HepG2 (cell line): ENCODE data around the gene ACAT1. TPM values are rescaled to one million over a fixed set of nuclear protein-coding genes. Genes with fewer than 3 reads are reported as not detected.

Source experiments
- ATAC-seq: fragments of 200-7000 bp; cut with Tn5 transposase; 3 replicates; pipeline ENCODE4 v1.9.1; 2020; ENCODE audit warnings: mild to moderate bottlenecking, moderate library complexity
- BruUV-seq: library from RNA; stranded (reverse); fragments of 400-500 nt; replicated peaks from 2 replicates; lab custom pipeline; 2021; lab: Mats Ljungman, UMichigan
- CTCF ChIA-PET: fragments of 300-600 bp; formaldehyde crosslinking; extraction: SDS; loops from one replicate; lab custom pipeline; 2021; ENCODE audit warnings: low total read pairs, inconsistent platforms, low intra/inter-chr PET ratio; lab: Yijun Ruan, JAX
- POLR2A ChIA-PET: fragments of 350-600 bp; sonication (Branson Sonifier 250); formaldehyde crosslinking; loops from one replicate; lab custom pipeline; 2020; ENCODE audit warnings: antibody characterized with exemption, inconsistent platforms; lab: Yijun Ruan, JAX
- DNase-seq: peaks from one replicate; pipeline ENCODE4 v3.0.0-alpha.2; 2015; ENCODE audit warnings: low spot score
- FAIRE-seq: peaks from 3 replicates; lab custom pipeline; 2011; peaks lifted over from hg19 to GRCh38; lab: Jason Lieb, UNC
- H2AFZ ChIP-seq: one replicate; pipeline ENCODE4 v1.6.1; 2011; ENCODE audit warnings: low read length, inconsistent platforms
- H3K27ac ChIP-seq: fragments of 300-600 bp; 3 replicates; pipeline ENCODE4 v1.8.0; 2011; ENCODE audit warnings: mixed run types, mild to moderate bottlenecking, mixed read lengths, low read length, inconsistent platforms; ENCODE audit not compliant: insufficient read depth; ENCODE audit errors: extremely low read length
- H3K27me3 ChIP-seq, 2 experiments: fragments of 200-600 bp in 1 of 2; 2 replicates in 1 of 2; 3 replicates in 1 of 2; pipeline versions ENCODE4 v1.6.0 to v1.8.0; 2011; ENCODE audit warnings: low read length in 2 of 2, mild to moderate bottlenecking in 2 of 2, moderate library complexity in 2 of 2, inconsistent platforms in 1 of 2; ENCODE audit not compliant: insufficient read depth in 2 of 2, control insufficient read depth in 1 of 2
- H3K36me3 ChIP-seq, 2 experiments: fragments of 200-600 bp in 1 of 2; replicated peaks in 1 of 2; 2 replicates in 1 of 2; 3 replicates in 1 of 2; pipeline versions ENCODE4 v1.5.1 to v1.8.0; 2011; ENCODE audit warnings: low read length in 2 of 2, inconsistent platforms in 1 of 2; ENCODE audit not compliant: insufficient read depth in 2 of 2, control insufficient read depth in 1 of 2
- H3K4me1 ChIP-seq: 2 replicates; pipeline ENCODE4 v1.5.1; 2012; ENCODE audit warnings: low read length, inconsistent platforms; ENCODE audit not compliant: insufficient read depth
- H3K4me2 ChIP-seq: 2 replicates; pipeline ENCODE4 v1.6.0; 2011; ENCODE audit warnings: low read depth, low read length, inconsistent platforms
- H3K4me3 ChIP-seq, 3 experiments: fragments of 200-600 bp in 1 of 3; sonication (generic), shearing (Covaris generic) in 1 of 3; replicated peaks in 1 of 3; 2 replicates each; pipeline ENCODE4 v1.5.1; 2011 to 2016; ENCODE audit warnings: low read length in 3 of 3, inconsistent platforms in 2 of 3, low read depth in 2 of 3, mild to moderate bottlenecking in 2 of 3, control low read depth in 1 of 3, mixed read lengths in 1 of 3; ENCODE audit not compliant: insufficient read depth in 1 of 3
- H3K79me2 ChIP-seq: one replicate; pipeline ENCODE4 v1.6.1; 2011; ENCODE audit warnings: low read length, inconsistent platforms; ENCODE audit not compliant: insufficient read depth
- H3K9ac ChIP-seq: 2 replicates; pipeline ENCODE4 v1.6.0; 2011; ENCODE audit warnings: mild to moderate bottlenecking, low read depth, low read length, inconsistent platforms; ENCODE audit not compliant: insufficient read depth
- H3K9me3 ChIP-seq: 2 replicates; pipeline ENCODE4 v1.5.1; 2012; ENCODE audit warnings: mild to moderate bottlenecking, low read length
- H4K20me1 ChIP-seq: 2 replicates; pipeline ENCODE4 v1.6.0; 2011; ENCODE audit warnings: inconsistent platforms, mild to moderate bottlenecking, low read length, moderate library complexity; ENCODE audit not compliant: insufficient read depth
- BCLAF1 ChIP-seq: fragments of 450-650 bp; IDR thresholded peaks from 2 replicates; pipeline ENCODE4 v1.6.1; 2017; ENCODE audit warnings: mild to moderate bottlenecking
- CC2D1A ChIP-seq: sonication (generic); formaldehyde crosslinking; IDR thresholded peaks from 2 replicates; pipeline ENCODE4 v1.8.1; 2023; ENCODE audit warnings: mild to moderate bottlenecking, missing genetic modification reagents
- CHCHD3 ChIP-seq: sonication (generic); formaldehyde crosslinking; IDR thresholded peaks from 2 replicates; pipeline ENCODE4 v1.8.0; 2022; ENCODE audit warnings: mild to moderate bottlenecking, missing genetic modification reagents, moderate library complexity
- HIVEP1 ChIP-seq: sonication (generic); formaldehyde crosslinking; IDR thresholded peaks from 2 replicates; pipeline ENCODE4 v1.4.0; 2020; ENCODE audit warnings: mild to moderate bottlenecking, missing genetic modification reagents
- LCORL ChIP-seq, 2 experiments: fragments of 450-650 bp in 1 of 2; sonication (generic) in 1 of 2; formaldehyde crosslinking in 1 of 2; IDR thresholded peaks; 2 replicates each; pipeline versions ENCODE4 v1.5.0 to v1.6.1; 2017 to 2020; ENCODE audit warnings: antibody characterized with exemption in 1 of 2, missing genetic modification reagents in 1 of 2
- NONO ChIP-seq, 2 experiments: fragments of 450-650 bp in 1 of 2; sonication (generic) in 1 of 2; formaldehyde crosslinking in 1 of 2; IDR thresholded peaks in 1 of 2; conservative IDR thresholded peaks in 1 of 2; 2 replicates each; pipeline versions ENCODE4 v1.6.1 to v1.8.0; 2017 to 2022; ENCODE audit warnings: mild to moderate bottlenecking in 1 of 2, missing genetic modification reagents in 1 of 2, moderate library complexity in 1 of 2
- NRL ChIP-seq: sonication (generic); formaldehyde crosslinking; IDR thresholded peaks from 2 replicates; pipeline ENCODE4 v1.5.0; 2020; ENCODE audit warnings: missing genetic modification reagents, mild to moderate bottlenecking, moderate library complexity, borderline replicate concordance
- RAD51 ChIP-seq: fragments of 450-650 bp; IDR thresholded peaks from 2 replicates; pipeline ENCODE4 v1.6.1; 2016; ENCODE audit warnings: borderline replicate concordance
- RORA ChIP-seq: sonication (generic); formaldehyde crosslinking; IDR thresholded peaks from 2 replicates; pipeline ENCODE4 v1.5.0; 2020; ENCODE audit warnings: mild to moderate bottlenecking, missing genetic modification reagents, moderate library complexity
- ZFP1 ChIP-seq: IDR thresholded peaks from 2 replicates; pipeline ENCODE4 v1.6.1; 2016
- ZIK1 ChIP-seq: sonication (generic); formaldehyde crosslinking; IDR thresholded peaks from 2 replicates; pipeline ENCODE4 v1.5.0; 2020; ENCODE audit warnings: mild to moderate bottlenecking, low read depth, missing genetic modification reagents, borderline replicate concordance
- ZNF430 ChIP-seq: sonication (generic); formaldehyde crosslinking; IDR thresholded peaks from 2 replicates; pipeline ENCODE4 v1.9.0; 2021; ENCODE audit warnings: mild to moderate bottlenecking, missing genetic modification reagents
- ZNF562 ChIP-seq: sonication (generic); formaldehyde crosslinking; IDR thresholded peaks from 2 replicates; pipeline ENCODE4 v1.8.0; 2022; ENCODE audit warnings: missing genetic modification reagents, borderline replicate concordance
- ZNF713 ChIP-seq: sonication (generic); formaldehyde crosslinking; IDR thresholded peaks from 2 replicates; pipeline ENCODE4 v1.4.0; 2020; ENCODE audit warnings: mild to moderate bottlenecking, missing genetic modification reagents
- ZNF891 ChIP-seq: sonication (generic); formaldehyde crosslinking; IDR thresholded peaks from 2 replicates; pipeline ENCODE4 v1.5.0; 2020; ENCODE audit warnings: mild to moderate bottlenecking, missing genetic modification reagents
- ZUFSP ChIP-seq: sonication (generic); formaldehyde crosslinking; IDR thresholded peaks from 2 replicates; pipeline ENCODE4 v1.9.0; 2021; ENCODE audit warnings: missing genetic modification reagents, mild to moderate bottlenecking, borderline replicate concordance
- WGBS: methylation state at CpG from one replicate; pipeline ENCODE4 v1.1.6; 2017; ENCODE audit warnings: low lambda C conversion rate; 5-methylcytosine and 5-hydroxymethylcytosine counted together
- in situ Hi-C: cut with HindIII; loops from 2 replicates; pipeline ENCODE4 v1.10.0; 2017; ENCODE audit warnings: low pct_unique_long_range_greater_than_20kb; ENCODE audit not compliant: extremely low pct_ligation_motif_present
- intact Hi-C: fragments of 100-400 bp; cut with micrococcal nuclease; formaldehyde crosslinking; loops from one replicate; pipeline ENCODE4 v1.10.0; 2022; ENCODE audit not compliant: unreplicated experiment
- polyA plus RNA-seq, 8 experiments: library from polyadenylated mRNA; depleted of rRNA in 3 of 8; stranded (reverse) in 7 of 8; unstranded in 1 of 8; fragments of >200 nt; fragmentation: Illumina TruSeq in 4 of 8; extraction: Trizol in 4 of 8; gene quantifications; 2 replicates each; pipeline versions ENCODE4 v1.2.1 to v1.2.3, GENCODE V29; 2011 to 2016; ENCODE audit warnings: low read depth in 4 of 8, missing spikeins in 1 of 8, mixed read lengths in 1 of 8; ENCODE audit not compliant: insufficient read depth in 1 of 8
- total RNA-seq, 5 experiments: library from RNA; depleted of rRNA; stranded (reverse); fragments of >200 nt; fragmentation: Illumina TruSeq; extraction: Trizol; gene quantifications; 2 replicates each; pipeline ENCODE4 v1.2.3, GENCODE V29; 2016; ENCODE audit warnings: low read depth in 1 of 5

ACAT1 gene
- total and polyA plus RNA-seq, 2 of the 13 experiments (the other 11 are each of a cell fraction or from before 2014, with no cell fraction given), result 103 to 165 TPM

GRCh38 chr11:108147150-108147549 lies 25.8 kb downstream of the ACAT1 start:
- ChIA-PET CTCF (no interaction called here), POLR2A (no interaction called here)
- ATAC-seq (no peak), DNase-seq (no peak), FAIRE-seq (no peak)
- H4K20me1 ChIP-seq, result no peaks in the 10 kb centered on the region
- no peak overlapping the region for H3K9ac ChIP-seq
- H3K4me1 ChIP-seq, result no peaks in the 10 kb centered on the region
- H3K27me3 ChIP-seq, result no peaks in the 10 kb centered on the region; a peak in 1 of 5 replicates
- no peak for TF ChIP-seq ZNF430 (CRISPR knock-in tag)
- no peak for TF ChIP-seq NRL
- TF ChIP-seq ZNF713, result no peak
- no peak for TF ChIP-seq RAD51
- TF ChIP-seq NONO (IDR thresholded peaks at IDR 0.05), result no peak
- TF ChIP-seq NONO (CRISPR knock-in tag; conservative IDR thresholded peaks at IDR 0.05), result no peak
- TF ChIP-seq RORA, result no peak
- no peak for TF ChIP-seq LCORL (IDR thresholded peaks at IDR 0.05)
- no peak for TF ChIP-seq LCORL (CRISPR knock-in tag; IDR thresholded peaks at IDR 0.05)
- TF ChIP-seq ZIK1 (CRISPR knock-in tag), result no peak
- TF ChIP-seq CC2D1A (CRISPR knock-in tag), result no peak
- no peak for TF ChIP-seq ZNF891 (CRISPR knock-in tag)
- no peak for TF ChIP-seq CHCHD3 (CRISPR knock-in tag)
- no peak for TF ChIP-seq ZFP1
- TF ChIP-seq ZNF562 (CRISPR knock-in tag), result no peak
- no peak for TF ChIP-seq BCLAF1
- TF ChIP-seq HIVEP1, result no peak
- no peak for TF ChIP-seq ZUFSP
- peaks cover 11 to 70% of the 10 kb centered on the region in 2 experiments for H3K36me3 ChIP-seq
- in situ Hi-C loops (no loop called here), intact Hi-C loops (no loop called here)
- no peak overlapping the region for H3K27ac ChIP-seq
- H3K4me2 ChIP-seq, result no peak overlapping the region
- H2AFZ ChIP-seq, result no peak overlapping the region
- 100% methylated on average over 1 of the region's 1 CpG for WGBS
- no peaks in the 10 kb centered on the region for H3K9me3 ChIP-seq
- no peaks in the 10 kb centered on the region for H3K79me2 ChIP-seq
- H3K4me3 ChIP-seq, result no peak overlapping the region
- no TSS peak for BruUV-seq
